Dermis blood vessel endothelial cell (primary cell): ENCODE measurements around the gene DNAH8. TPM values are rescaled to one million over a fixed set of nuclear protein-coding genes. Genes with fewer than 3 reads are reported as not detected.
A peak's percentile ranks its signal among the peaks of the same experiment; 100 is the strongest.

Experiments used
- DNase-seq: peaks from one replicate; pipeline ENCODE4 v3.0.0; 2010
- total RNA-seq: library from RNA; depleted of rRNA; stranded (reverse); fragments of >200 nt; gene quantifications from 2 replicates; pipeline ENCODE4 v1.2.3, GENCODE V29; 2014

DNAH8 gene
- total RNA-seq, 1 donor from 2014 or later = under 0.01 TPM

GRCh38 chr6:38702558-38703397 is 12.3 kb upstream of the DNAH8 start, which contains the start of gene GLO1:
Gene GLO1 (minus strand): TSS chr6:38703145. CDS start chr6:38703054, 91 bp downstream.
- DNase-seq = peak; percentile 99

- DNase-seq = no peak
Measured at GRCh38 chr6:38703949-38704590, 11.0 kb upstream of the DNAH8 start.

GRCh38 chr6:38705924-38706323 is 9.2 kb upstream of the DNAH8 start:
- DNase-seq = no peak

- DNase-seq = peak; percentile 58
Measured at GRCh38 chr6:38708496-38708895, 6.6 kb upstream of the DNAH8 start.

- DNase-seq = peak; percentile 45
Measured at GRCh38 chr6:38713812-38714211, 1.3 kb upstream of the DNAH8 start.

- peak; percentile 27 for DNase-seq
Measured at GRCh38 chr6:38714239-38715015, 684 bp upstream of the DNAH8 start.

GRCh38 chr6:38716825-38717224 is 1.7 kb downstream of the DNAH8 start:
- no peak for DNase-seq

- no peak for DNase-seq
Measured at GRCh38 chr6:38719358-38719757, 4.2 kb downstream of the DNAH8 start.

- DNase-seq = peak; percentile 62
Measured at GRCh38 chr6:38720295-38720694, 5.2 kb downstream of the DNAH8 start.

- no peak for DNase-seq
Measured at GRCh38 chr6:38722038-38722437, 6.9 kb downstream of the DNAH8 start.

- no peak for DNase-seq
Measured at GRCh38 chr6:38722727-38723334, 7.7 kb downstream of the DNAH8 start.

- DNase-seq = no peak
Measured at GRCh38 chr6:38723783-38724182, 8.7 kb downstream of the DNAH8 start.

- no peak for DNase-seq
Measured at GRCh38 chr6:38724343-38724742, 9.2 kb downstream of the DNAH8 start.

- peak; percentile 20 for DNase-seq
Measured at GRCh38 chr6:38725414-38726183, 10.5 kb downstream of the DNAH8 start.

GRCh38 chr6:38728203-38728602 is 13.1 kb downstream of the DNAH8 start:
- no peak for DNase-seq

GRCh38 chr6:38730140-38730862 is 15.2 kb downstream of the DNAH8 start:
- no peak for DNase-seq

GRCh38 chr6:38736951-38737350 is 21.8 kb downstream of the DNAH8 start:
- no peak for DNase-seq

- no peak for DNase-seq
Measured at GRCh38 chr6:38738261-38738660, 23.1 kb downstream of the DNAH8 start.

- peak; percentile 13 for DNase-seq
Measured at GRCh38 chr6:38739532-38739931, 24.4 kb downstream of the DNAH8 start.

GRCh38 chr6:38749473-38749872 is 34.4 kb downstream of the DNAH8 start:
- DNase-seq = no peak

- DNase-seq = no peak
Measured at GRCh38 chr6:38750968-38751615, 36.0 kb downstream of the DNAH8 start.
